Stimulated activated CD4-positive, alpha-beta T cell treated with anti-CD3 and anti-CD28 coated beads, TNF-alpha, amount 100 ng/mL, for 24 hours (primary cell): ENCODE measurements around the gene SLC4A4.
"Not testable (repeated sequence)": the region's sequence is repeated elsewhere in the genome, so short reads cannot be mapped to it uniquely, and the experiment has no call there.

Experiments used
- DNase-seq, 3 experiments: peaks; one replicate each; pipeline ENCODE4 v3.0.0-alpha.2; 2020; ENCODE audit warnings: low read depth in 3 of 3

The SLC4A4 gene

GRCh38 chr4:71408961-71409360, 70.1 kb downstream of the SLC4A4 start:
- not testable (repeated sequence) for DNase-seq

- no peak for DNase-seq
These were observed 73.2 kb downstream of the SLC4A4 start for GRCh38 chr4:71411981-71412380.

GRCh38 chr4:71415491-71415890, 76.7 kb downstream of the SLC4A4 start:
- DNase-seq, result no peak

- DNase-seq, result no peak
These were observed 78.3 kb downstream of the SLC4A4 start for GRCh38 chr4:71417150-71417549.

- no peak for DNase-seq
These were observed 87.7 kb downstream of the SLC4A4 start for GRCh38 chr4:71426381-71427042.

GRCh38 chr4:71429106-71429505, 90.3 kb downstream of the SLC4A4 start:
- no peak for DNase-seq

GRCh38 chr4:71429962-71430361, 91.1 kb downstream of the SLC4A4 start:
- no peak for DNase-seq

- no peak for DNase-seq
These were observed 91.8 kb downstream of the SLC4A4 start for GRCh38 chr4:71430609-71431008.

GRCh38 chr4:71440612-71441011, 101.8 kb downstream of the SLC4A4 start:
- DNase-seq, result no peak

GRCh38 chr4:71441186-71442169, 102.7 kb downstream of the SLC4A4 start:
- no peak for DNase-seq

- no peak for DNase-seq
These were observed 103.5 kb downstream of the SLC4A4 start for GRCh38 chr4:71442336-71442735.

GRCh38 chr4:71444395-71444794, 105.6 kb downstream of the SLC4A4 start:
- no peak for DNase-seq

- DNase-seq, result no peak
These were observed 107.0 kb downstream of the SLC4A4 start for GRCh38 chr4:71445811-71446210.

- DNase-seq, result no peak
These were observed 107.8 kb downstream of the SLC4A4 start for GRCh38 chr4:71446479-71447081.

- no peak for DNase-seq
These were observed 110.2 kb downstream of the SLC4A4 start for GRCh38 chr4:71449040-71449439.

- DNase-seq, result no peak
These were observed 111.1 kb downstream of the SLC4A4 start for GRCh38 chr4:71449878-71450277.

GRCh38 chr4:71453531-71453930, 114.7 kb downstream of the SLC4A4 start:
- no peak for DNase-seq

GRCh38 chr4:71456841-71457240, 118.0 kb downstream of the SLC4A4 start:
- no peak for DNase-seq

- DNase-seq, result no peak
These were observed 121.6 kb downstream of the SLC4A4 start for GRCh38 chr4:71460371-71460770.

- no peak for DNase-seq
These were observed 122.6 kb downstream of the SLC4A4 start for GRCh38 chr4:71461422-71461821.

GRCh38 chr4:71466775-71467174, 128.0 kb downstream of the SLC4A4 start:
- no peak for DNase-seq

- no peak for DNase-seq
These were observed 129.4 kb downstream of the SLC4A4 start for GRCh38 chr4:71468116-71468710.
